ENCODE data around the gene BHLHA15.

BHLHA15 gene

DNA sequence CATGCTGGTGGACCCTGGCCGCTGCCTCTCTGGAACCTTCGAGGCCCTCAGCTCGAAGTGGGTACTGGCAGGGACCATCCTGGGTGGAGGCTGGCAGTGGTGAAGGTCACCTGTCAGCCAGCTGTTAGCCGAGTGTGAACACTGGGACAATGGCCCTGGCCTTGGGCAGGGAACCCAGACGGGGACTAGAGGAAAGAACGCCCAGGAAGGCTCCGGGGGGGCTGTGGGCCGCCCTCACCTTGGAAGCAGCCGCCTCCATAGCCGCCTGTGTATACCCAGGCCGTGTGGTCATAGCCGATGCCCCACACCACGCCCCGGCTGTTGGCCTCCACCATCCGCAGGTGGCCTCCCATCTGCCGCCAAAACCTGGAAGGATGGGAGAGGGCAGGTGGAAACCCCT lies 17.6 kb downstream of the BHLHA15 start:
- DNase-seq = no peak

DNA sequence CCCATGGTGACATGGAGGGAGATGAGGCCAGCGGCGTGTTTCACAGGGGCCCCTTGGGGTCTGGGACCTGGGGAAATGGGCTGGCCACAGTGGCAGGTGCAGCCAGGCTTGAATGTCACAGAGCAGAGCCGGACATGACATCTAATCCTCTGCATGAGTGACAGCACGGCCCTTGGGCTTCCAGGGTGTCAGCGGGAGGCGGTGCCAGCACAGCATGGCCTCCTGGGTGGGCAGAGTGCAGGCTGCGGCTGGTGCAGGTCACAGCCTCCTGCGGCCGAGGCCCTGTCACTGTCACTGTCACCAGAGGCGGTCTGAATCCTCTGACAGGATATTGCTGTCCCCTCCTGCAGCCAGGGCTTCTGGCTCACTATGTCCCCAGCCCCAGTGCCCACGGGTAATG lies 18.2 kb downstream of the BHLHA15 start:
- no peak for DNase-seq

DNA sequence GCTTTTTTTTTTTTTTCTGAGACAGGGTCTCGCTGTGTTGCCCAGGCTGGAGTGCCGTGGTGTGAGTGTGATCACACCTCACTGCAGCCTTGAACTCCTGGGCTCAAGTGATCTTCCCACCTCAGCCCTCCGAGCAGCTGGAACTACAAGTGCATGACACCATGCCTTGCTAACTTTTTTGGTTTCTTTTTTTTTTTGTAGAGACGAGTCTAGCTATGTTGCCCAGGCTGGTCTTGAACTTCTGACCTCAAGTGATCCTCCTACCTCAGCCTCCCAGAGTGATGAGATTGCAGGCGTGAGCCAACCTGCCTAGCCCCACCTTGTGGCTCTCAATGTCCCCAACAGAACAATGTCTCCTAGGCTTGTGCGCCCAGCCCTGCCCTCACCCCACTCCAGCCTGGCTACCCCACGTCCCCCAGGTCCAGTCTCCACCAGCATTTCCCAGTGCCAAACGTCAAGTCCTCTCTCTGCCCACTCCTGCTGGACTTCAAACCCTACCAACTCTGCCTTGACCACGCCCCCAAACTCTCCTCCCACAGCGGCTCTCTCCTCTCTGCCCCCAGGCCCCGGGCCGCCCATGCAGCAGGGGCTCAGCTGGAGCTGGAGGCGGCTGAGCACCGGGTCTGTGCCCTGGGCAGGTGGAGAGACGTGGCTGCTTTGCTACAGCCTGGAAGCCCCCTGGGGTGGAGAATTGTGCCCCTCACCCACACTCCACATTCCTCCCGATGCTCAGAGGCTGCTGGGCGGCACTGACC lies 18.9 kb downstream of the BHLHA15 start:
- DNase-seq = no peak

DNA sequence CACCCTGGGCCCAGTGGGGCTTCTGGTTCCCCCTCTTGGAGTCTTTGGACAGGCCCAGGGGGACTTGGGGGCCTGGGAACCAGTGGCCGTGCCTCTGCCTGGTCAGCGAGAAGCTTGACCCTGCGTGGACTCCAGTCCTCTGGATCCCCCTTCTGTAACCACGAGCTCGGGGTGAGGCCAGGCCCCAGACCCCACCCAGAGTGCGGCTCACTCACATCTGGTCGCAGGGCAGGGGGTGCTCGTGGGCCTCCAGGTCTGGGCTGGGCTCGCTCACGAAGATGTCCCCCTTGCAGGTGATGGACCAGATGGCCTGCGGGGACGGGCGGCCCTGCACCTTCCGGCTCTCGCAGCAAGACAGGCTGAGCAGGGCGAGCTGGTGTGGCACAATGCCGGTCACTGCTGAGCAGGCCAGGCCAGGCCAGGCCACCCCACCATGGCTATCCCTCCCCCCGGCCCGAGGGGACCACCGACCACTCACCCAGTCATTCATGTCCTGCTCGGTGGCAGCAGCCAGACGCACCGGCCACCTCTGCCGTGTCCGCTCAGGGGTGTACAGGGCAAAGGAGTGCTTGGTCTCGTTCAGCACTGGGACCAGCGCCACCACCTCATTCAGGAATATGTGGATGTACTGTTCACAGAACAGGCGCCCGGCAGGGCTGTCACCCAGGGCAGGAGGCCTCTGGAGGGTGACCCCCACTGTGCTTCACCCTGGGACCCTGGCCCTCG lies 19.7 kb downstream of the BHLHA15 start:
- no peak for DNase-seq

DNA sequence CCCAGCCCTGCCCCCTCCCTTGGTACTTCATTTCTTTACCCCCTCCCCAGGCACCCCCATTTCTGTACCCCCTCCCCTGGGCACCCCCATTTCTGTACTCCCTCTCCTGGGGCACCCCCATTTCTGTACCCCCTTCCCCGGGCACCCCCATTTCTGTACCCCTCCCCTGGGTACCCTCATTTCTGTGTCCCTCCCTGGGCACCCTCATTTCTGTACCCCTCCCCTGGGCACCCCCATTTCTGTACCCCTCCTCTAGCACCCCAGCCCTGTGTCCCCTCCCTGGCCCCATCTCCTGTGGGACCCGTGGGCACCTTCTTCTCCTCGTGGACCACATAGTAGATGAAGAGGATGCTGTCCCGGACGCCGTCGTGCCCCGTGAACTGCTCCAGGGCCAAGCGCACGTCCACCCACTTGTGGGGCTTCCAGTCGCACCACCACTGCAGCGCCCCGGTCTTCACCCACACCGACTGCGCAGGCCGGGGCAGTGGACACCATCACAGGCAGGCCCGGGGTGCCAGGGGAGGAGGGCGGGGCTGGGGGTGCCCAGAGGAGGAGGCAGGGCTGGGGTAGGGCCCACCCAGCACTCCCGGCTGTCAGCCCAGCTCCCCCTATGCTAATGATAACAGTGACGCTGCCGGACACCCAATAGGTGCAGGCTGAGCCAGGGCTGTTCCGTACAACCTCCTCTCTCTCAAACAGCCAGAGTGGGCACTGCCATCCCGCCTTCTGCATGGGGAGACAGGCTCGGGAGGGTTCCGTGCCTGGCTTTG lies 20.4 kb downstream of the BHLHA15 start:
- no peak for DNase-seq

DNA sequence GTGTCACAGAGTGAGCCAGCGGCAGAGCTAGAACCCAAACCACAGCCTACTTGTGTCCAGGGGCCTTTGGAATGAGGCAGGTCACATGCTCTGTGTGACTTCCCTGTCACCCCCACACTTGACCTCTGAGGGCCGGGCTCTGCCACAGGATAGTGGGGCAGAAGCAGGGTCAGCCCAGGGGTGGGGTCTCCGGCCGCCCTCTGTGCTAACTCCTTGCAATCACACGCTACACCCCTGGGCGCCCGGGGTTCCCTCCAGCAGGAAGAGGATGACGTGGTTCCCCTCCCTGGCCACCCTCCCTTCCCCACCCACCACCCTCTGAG lies 21.0 kb downstream of the BHLHA15 start:
- no peak for DNase-seq

DNA sequence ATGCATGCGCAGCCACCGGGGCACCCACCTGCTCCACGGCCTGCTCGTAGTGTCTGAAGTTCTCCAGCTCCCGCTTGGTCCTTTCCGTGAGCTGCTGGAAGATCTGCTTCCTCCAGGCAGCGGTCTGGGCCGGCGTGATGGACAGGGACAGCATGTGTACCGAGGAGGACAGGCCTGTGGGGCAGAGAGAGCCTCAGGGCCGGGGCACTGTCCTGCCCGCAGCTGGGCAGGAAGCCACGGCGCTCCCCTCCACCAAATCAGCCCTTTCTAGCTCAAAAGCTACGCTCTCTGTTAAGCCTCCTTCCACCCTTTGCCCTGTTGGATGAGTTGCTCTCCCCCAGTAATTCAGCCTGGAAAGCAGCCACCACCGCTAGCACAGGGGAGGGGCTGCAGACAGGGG lies 21.6 kb downstream of the BHLHA15 start:
- DNase-seq = no peak

DNA sequence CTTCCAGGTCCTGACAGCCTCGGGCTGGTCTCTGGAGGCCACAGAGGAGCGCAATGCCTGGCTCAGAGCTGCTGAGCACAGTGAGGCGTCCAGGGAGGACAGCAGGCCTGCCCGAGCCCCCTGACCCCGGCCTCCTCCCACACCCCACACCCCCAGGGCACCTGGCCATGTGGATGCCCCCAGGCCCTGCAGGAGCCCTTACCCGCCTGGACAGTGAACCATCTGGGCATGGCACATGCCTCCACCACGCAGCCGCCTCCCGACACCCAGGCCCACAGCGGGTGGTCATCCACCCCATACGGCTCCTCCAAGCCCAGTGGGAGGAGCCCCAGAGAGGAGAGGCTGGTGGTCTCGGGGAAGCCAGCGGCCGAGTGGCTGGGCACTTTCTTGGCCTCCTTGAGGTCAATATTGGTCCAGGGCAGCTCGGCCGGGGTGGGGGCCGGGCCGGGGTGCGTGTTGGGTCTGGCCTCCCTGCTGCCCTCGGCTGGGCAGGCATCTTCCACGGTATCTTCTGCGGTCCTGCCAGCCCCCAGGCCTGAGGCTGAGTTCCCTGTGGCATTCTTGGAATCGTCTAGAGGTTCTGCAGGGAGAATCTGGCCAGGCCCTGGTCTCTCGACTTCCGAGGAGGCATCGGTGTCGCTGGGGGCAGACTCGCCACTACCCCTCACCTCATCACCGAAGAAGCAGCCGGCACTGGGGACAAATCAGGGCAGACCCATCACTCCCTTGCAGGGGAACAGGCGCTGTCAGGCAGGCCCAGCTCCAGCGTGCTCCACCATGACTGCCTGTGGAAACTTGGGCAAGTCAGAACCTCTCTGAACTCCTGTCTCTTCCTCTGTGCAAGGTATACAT lies 22.2 kb downstream of the BHLHA15 start:
- DNase-seq = no peak

DNA sequence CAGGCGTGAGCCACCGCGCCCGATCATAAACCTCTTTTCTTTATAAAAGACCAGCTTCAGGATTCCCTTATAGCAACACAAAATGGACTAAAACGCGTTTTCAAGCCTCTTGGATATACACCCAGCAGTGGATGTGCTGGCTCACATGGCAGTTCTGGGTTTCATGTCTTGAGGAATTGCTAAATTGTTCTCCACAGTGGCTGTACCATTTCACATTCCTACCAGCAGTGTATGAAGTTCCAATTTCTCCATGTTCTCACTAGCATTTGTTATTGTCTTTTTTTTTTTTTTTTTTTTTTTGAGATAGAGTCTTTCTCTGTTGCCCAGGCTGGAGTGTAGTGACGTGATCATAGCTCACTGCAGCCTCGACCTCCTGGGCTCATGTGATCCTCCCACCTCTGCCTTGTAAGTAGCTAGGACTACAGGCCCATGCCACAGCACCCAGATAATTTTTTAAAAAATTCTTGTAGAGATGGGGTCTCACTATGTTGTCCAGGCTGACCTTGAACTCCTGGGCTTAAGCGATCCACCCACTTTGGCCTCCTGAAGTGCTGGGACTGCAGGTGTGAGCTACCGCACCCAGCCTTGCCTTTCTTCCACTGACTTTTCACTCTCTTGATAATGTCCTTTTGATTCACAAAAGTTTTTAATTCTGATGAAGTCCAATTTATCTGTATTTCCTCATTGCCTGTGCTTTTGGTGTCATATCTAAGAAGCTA lies 23.3 kb downstream of the BHLHA15 start:
- DNase-seq = no peak

DNA sequence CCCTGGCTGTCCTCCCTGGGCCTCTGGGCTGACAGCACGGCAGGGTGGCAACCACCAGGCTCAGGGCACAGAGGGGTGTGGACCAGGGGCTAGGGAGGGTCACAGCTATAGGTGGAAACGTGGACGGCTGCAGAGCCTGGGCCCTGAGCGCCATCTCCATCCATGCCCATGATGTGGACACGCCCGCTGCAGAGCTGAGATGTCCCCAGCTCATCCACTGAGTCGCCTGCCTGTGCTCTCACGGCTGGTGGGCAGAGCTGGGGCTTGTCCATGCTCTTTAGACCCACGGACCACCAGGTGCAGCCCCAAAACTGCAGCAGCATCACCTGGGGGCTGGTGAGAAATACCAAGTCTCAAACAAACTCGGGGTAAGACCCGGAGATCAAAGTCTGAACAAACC lies 24.7 kb downstream of the BHLHA15 start:
- no peak for DNase-seq

DNA sequence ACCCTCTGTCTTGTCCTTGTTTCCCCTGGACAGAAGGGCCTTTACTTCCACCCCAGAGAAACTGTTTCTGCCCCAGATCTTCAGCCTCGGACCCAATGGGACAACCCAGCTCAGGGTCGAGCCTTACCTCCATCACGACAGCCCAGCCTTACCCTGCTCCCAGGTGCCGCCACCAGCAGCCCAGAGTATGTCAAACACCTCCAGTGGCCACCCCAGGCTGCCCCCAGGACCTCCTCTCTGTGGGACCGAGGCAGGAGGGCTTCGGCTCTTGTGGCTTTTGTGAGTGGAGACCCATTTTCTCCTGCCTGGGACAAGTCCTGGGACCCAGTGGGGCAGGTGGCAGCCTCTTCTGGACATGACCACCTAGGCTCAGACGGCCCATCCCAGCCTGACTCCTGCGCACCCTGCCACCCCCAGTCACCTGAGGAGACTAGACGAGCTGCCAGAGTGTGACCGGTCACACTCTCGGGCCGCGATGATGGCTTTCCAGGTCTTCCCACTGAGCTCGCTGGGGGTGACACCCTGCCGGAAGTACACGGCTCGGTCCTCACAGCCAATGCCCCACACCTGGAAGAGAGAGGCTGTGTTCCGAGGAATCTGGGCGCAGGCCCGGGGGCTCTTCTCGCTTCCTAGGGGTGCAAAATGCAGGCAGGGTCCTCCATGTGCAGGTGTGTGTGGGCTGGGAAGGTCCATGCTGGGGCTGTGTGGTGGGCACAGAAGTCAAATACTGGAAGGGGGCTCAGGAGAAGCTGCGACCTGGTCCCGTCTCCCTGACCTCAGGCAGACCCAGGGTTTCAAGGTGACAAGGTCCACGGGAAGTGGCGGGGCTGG lies 25.3 kb downstream of the BHLHA15 start:
- no peak for DNase-seq

DNA sequence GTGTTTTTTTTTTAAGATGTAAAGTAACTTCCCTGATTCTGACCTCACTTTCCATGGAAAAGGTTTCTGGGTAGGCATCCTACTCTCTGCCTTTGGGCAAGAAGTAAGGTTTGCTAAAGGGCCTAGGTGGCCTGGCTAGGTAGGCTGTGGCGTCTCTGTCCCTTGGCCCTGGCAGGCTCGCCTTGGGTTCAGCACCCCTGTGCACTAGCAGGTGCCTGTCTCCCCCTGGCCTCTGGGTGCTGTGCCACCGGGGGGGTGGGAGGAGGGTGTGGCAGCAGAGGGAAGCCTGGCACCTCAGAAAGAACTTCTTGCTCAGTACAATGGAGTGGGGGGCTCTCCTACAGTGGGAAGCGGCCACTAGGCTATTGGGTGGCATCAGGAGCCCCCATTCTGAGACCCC lies 26.8 kb downstream of the BHLHA15 start:
- DNase-seq = no peak

DNA sequence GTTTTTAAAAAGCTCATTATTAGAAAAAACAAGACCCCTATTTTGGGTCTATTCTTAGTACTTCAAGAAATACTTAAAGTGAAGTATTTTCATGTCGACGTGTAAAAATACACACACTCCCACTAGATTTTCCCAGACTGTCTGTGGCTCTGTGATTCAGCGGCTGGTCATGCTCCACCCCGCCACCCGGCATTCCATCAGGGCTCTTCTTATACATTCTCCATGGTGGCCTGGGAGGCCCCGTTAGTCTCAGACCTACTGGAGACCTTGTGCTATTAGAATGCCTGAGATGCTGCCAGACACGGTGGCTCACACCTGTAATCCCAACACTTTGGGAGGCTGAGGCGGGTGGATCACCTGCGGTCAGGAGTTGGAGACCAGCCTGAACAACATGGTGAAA lies 27.7 kb downstream of the BHLHA15 start:
- DNase-seq = no peak

DNA sequence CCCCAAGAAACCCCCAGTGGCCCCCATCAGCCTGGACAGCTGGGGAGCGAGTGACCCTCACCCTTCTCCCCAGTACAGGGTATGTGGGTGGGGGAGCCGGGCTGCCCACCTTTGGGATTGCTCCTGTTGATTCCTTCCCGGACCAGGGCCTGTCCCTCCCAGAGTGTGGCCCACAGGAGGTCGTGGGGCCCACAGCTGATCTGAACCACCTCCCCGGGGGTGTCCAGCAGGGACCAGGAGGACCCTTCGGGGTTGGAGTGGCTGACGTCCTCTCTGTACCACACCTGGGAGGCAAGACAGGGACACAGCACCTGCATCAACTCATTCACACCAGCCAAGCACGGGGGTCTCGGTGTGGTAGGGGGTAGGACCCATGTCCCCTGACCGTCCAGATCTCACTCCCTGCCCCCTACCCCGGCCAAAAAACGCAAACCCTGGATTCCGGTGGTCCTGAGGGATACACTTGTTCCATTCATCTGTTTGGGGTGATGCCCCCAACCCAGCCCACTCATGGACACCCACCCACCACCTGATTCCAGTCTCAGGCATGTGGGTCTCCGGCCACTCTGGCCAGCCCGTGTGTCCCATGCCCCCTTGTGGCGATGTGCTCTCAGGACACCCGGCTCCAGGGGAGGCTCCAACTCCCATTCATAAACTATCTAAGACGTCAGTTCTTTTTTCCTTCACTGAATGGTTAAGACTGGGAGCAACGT lies 29.9 kb downstream of the BHLHA15 start:
- no peak for DNase-seq

DNA sequence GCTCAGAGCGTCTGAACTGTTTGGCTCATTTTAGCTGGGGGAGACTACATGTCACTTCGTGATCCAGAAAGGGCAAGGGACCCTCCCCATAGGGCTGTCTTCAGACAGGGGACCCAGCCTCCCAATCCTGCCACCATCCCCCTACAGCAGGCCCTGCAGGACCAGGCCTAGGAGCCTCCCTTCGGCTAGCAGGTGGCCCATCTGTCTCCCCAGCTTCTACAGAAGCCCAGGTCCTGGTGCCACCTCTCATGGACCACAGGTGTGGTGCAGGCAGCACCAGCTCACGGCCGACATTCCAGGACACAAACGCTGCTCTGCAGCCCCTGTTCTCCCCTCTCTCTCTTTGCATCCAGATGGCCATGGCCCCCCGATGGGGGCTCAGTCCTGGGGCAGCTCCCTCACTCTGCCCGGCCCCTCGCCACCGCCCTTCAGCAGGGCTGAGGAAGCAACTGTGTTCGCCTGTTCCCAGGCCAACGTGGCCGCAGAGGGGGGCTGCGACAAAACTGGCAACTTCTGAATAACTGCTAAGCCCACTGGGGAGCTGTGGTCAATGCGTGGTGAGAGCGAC lies 30.5 kb downstream of the BHLHA15 start:
- no peak for DNase-seq

DNA sequence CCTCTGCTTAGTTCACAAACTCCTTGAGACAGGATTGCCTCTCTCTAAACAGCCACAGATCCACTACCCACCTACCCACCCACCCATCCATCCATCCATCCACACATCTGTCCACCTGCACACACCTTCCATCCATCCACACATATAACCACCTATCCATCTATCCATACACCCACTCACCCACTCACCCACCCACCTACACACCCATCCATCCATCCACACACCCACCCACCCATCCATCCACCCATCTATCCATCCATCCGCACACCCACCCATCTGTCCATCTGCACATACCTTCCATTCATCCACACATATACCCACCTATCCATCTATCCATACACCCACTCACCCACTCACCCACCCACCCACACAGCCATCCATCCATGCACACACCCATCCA lies 31.1 kb downstream of the BHLHA15 start:
- DNase-seq = no peak

DNA sequence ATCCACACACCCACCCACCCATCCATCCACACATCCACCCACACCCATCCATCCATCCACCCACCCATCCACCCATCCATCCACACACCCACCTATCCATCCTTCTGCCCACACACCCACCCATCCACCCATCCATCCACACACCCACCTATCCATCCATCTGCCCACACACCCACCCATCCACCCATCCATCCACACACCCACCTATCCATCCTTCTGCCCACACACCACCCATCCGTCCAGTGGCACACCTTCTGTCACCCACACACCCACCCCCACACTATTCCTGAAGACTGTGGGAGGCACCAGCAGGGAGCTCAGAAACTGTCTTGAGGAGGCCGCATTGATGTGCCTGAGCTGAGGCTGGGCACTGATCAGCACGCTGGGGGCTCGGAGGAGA lies 31.7 kb downstream of the BHLHA15 start:
- DNase-seq = no peak

DNA sequence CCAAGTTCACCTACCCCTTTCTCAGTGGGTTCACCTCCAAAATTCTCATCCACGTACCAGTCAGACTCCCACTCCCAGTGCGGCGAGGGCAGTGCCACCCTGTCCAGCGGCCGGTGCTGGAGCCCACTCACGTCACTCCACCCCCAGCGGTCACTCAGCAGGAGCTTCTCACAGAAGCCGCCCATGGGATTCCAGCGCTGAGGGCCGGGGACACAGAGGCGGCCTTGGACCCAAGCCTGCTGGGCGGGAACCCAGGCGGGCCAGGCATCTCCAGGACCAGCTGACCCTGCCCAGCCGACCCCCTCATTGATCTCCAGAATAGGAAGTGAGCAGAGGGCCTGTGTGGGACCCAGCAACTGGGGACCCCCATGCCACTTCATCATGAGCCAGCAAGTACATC lies 33.6 kb downstream of the BHLHA15 start:
- DNase-seq = no peak

DNA sequence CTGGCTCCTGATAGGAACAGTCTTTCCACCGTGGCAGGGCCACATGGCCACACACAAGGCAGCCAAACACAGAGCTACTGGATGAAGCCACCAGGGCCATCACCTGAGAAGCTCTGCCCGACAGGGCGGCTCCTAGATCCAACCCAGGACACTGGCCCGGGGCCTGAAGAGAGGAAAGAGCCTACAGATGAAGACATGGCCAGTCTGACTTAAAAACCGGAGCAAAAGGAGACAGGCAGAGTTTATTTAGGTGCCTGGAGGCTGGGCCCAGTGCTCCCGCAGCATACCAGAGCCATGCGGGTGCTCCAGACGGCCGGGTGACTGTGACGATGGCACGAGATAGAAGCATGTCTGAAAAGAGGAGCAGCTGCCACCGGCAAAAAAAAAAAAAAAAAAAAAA lies 36.9 kb downstream of the BHLHA15 start:
- DNase-seq = no peak

DNA sequence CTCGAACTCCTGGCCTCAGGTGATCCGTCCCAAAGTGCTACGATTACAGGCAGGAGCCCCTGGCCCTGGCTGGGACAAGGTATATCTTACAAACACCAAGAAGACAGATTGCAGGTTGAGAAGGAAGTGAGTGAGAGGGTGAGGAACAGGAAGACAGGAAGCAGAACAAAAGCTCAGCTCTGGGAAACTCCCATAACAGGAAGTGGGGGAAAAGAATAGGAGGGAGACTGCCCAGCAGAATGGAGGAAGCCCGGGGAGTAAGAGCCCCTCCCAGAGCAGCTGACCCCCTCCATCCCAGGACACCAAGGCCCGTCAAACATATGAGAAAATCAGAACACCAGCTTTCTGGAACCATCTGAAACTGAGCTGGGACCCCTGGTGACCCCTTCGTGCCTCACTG lies 37.9 kb downstream of the BHLHA15 start:
- DNase-seq = no peak

DNA sequence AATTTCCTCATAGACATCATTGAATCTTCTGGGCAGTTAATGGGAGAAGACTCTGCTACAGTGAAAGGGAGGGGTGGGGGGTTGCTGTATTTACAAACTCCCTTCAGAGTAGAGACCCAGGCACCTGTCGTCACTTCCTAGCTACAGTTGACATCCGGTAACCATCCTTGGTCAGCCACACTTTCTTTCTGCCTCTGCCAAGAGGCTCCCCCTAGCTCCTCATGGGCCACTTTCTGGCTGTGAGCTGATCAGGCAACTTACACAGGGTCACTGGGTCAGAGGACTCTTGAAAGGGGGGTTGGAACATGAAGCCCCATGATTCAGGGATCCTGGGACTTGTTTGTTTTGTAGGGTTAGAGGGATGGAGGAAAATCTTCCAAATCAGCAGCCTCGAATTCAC lies 39.5 kb downstream of the BHLHA15 start:
- no peak for DNase-seq

Measured in NCI-H1048 (cell line).